HG03095 (cell line): ENCODE data around the gene TSC2.
A peak's percentile ranks its signal among the peaks of the same experiment; 100 is the strongest.

Source experiments
- ATAC-seq: cut with Tn5 transposase; IDR thresholded peaks from one replicate; pipeline ENCODE4 v1.9.1; 2021; ENCODE audit warnings: moderate library complexity; ENCODE audit not compliant: unreplicated experiment

Gene TSC2

GRCh38 chr16:2047330-2048115 lies at the start of gene TSC2, which contains the start of gene NTHL1:
Gene TSC2 (plus strand): TSS chr16:2047985. CDS start chr16:2048616, 631 bp downstream.
Gene NTHL1 (minus strand): TSS chr16:2047834. CDS start chr16:2047823, 11 bp downstream.
- peak; percentile 81 for ATAC-seq

DNA sequence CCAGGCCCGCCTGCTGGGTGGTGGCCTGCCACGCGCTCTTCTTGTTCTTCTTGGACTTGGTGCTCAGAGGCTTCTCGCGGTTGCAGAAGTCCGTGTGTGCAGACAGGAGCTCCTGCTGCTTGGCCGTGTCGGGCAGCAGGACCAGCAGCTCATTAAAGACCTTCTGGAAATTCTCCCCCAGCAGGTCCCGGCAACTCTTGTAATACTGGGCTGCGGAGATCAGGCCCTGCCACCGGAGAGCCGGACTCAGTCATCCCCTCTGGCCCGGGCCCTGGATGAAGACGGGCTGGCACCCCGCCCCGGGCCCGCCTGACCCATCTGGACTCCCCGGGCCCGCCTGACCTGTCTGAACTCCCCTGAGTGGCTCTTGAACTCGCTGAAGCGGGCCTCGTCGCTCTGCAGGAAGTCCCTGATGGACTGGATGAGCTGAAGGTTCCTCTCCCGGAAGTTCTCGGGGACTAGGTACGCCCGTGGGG lies 49.4 kb upstream of the TSC2 start:
- ATAC-seq: no peak

DNA sequence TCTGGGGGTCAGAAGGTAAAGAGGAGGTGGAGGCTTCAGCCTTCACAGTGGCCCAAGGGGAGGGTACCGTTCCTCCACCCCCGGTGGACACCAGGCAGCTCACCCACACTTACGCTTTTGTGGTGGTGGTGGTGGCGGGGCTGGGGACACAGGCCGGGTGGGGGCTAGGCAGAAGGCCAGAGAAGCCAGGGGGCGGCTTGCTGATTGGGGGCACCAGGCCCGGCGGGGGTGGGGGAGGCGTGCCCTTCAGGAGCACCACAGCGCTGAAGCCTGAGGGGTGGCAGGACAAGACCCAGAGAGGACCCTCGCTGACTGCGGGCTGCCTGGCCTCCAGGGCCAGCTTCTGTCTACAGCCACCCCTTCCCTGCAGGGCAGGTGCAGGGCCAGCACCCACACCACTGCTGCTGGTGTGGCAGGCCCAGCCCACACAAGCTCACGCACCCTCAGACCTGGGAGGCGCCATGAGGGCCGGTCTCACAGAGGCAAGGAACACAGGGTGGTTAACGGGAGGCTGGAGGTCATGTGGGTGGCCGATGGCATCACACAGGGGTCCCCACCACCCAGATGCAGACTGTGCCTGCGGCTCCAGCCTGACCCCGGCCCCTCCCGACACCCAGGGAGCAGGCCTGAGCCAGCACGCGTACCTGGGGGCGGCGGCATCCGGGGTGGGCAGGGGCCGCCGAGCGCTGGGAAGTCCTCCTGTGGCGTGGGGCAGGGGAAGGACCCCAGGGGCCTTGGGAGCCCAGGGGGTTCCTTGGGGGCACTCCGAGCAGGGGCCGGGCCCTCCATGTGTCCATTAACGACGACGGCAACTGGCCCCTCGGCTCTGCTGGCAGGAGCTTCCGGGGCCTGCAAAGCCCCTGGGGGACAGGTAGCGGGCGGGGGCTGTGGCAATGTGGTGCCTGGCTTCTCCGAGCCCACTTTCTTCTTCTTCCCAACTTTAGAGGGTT lies 48.7 kb upstream of the TSC2 start:
- no peak for ATAC-seq

- no peak for ATAC-seq
Observed at GRCh38 chr16:1999866-2000514, 47.8 kb upstream of the TSC2 start.

GRCh38 chr16:2001035-2001434 lies 46.8 kb upstream of the TSC2 start:
- no peak for ATAC-seq

DNA sequence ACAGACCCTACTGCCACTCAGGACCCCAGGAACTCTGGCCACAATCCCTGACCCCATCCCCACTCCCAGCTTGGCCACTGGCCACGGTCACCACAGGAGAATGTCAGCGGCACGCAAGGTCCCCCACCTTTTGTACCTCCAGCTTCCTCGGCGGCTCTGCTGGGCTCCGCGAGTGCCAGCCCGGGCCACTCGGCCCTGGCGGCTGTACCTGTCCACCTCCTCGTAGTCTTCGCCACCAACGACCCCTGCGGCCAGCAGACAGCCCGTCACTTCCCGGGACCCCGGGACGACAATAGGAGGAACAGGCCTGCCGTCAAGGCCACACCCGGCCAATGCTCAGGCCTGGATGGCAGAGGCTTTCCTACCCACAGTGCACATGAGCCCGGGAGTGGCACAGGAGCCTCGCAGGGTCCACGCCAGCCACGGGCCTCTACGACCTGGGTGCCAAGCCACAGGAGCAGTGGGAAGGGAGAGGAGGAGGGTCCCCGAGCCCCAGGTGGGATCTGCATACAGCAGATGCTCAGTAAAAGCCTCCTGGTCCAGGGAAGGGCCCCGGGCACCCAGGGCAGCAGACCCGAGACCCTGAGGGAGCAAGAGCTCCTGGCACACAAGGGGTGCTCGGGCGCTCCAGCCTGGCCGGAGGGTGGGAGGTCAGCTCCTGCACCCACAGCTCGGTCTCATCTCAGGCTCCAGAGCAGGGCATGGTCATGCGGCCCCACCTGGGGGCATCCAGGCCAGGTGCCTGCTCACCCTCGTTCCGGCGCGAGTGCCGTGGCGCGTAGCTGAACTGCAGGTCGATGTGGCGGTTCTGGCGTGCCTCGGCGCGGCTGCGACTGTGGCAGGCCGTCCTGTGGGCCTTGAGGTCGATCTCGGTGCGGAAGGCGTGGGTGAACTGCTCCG lies 46.1 kb upstream of the TSC2 start:
- ATAC-seq: no peak

GRCh38 chr16:2002406-2003230 lies 45.2 kb upstream of the TSC2 start:
- no peak for ATAC-seq

GRCh38 chr16:2003231-2003826 lies 44.5 kb upstream of the TSC2 start:
- ATAC-seq: no peak

- ATAC-seq: no peak
Observed at GRCh38 chr16:2003827-2004641, 43.8 kb upstream of the TSC2 start.

DNA sequence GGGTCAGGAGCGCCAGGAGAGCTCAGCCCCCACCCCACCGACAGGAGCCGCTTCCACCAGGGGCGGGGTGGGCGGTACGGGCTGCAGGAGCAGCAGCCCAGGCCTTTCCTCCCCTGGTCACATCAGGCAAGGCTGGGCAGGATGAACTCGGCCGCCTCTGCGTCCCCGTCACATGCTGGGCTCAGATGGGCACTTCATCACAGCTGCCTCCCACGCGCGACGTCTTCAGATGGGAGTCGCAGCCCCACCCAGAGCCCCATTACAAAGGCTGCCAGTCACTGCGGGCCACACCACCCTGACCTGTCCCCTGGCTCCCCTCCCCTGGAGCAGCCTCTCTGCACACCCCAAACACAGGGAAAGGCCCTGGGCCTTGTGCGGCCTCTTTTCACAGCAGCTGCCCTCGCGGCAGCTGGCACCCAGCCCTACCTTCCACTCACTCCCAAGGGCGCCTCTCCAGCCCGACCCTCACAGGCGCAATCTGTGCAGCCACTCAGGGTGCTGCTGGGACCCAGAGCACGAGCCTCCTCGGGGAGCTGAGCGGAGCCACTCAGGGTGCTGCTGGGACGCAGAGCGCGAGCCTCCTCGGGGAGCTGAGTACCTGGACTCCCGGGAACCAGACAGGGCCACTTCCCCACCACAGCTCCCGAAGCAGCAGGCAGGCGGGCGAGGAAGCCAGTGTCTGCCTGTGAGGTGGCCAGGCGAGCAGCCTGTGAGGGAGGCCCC lies 42.8 kb upstream of the TSC2 start:
- ATAC-seq: no peak

DNA sequence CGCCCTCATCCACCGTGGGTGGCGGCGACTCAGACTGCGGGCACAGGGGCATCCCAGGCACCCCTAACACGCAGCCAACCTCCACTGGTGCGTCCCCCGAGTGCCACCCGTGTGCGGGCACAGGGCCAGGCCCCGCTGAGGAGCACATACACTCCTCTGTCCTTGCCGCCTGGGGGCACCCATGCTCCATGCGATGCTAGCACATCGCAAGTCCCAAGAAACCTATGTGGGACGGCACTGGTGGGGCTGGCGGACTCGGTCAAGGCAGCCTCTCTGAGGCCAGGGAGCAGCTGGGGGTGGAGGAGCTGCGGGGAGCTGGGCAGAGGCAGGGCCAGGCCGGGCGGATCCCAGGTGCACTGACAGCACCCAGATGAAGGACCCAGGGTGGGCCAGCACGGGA lies 42.1 kb upstream of the TSC2 start:
- ATAC-seq: no peak

DNA sequence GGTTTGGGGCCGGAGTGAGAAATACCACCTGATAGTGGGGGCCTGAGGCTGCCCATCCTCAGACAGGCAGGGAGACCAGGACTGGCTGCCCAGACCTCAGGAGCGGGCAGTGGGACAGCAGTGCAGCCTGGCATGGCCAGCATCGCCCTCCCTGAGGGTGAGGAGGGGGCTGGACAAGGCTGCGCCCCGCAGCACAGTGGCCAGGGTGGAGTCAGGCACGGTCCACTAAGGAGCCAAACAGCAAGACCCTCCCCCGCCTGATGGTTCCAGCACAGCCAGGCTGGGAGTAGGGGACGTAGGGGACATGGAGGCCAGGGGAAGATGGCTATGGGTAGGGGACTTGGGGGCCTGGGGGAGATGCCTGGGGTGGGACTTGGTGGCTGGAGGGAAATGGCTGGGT lies 41.5 kb upstream of the TSC2 start:
- no peak for ATAC-seq

- ATAC-seq: no peak
Observed at GRCh38 chr16:2007081-2007836, 40.5 kb upstream of the TSC2 start.

DNA sequence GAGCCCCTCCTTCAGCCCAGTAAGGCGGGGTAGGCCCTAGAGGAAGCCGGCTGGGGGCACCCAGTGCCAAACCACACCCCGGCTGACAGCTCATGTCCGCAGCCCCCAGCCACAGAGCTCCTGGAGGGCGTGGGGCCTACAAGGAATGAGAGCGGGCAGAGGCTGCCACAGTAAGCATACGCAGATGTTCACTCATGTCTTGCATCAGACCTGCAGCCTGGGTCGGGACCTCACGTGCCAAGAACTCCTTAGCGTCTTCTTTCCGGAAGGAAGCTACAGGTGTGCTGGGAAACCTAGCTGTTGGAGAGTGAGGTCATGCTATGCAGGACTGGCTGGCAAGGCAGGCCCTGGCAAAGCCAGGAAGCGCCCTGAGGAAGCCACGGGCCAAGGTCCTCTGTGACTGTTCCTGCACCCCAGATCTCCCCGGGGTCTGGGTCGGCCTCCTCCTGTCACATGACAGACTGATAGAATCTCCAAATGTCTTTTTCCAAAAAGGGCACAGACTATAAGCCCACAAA lies 39.7 kb upstream of the TSC2 start:
- no peak for ATAC-seq

DNA sequence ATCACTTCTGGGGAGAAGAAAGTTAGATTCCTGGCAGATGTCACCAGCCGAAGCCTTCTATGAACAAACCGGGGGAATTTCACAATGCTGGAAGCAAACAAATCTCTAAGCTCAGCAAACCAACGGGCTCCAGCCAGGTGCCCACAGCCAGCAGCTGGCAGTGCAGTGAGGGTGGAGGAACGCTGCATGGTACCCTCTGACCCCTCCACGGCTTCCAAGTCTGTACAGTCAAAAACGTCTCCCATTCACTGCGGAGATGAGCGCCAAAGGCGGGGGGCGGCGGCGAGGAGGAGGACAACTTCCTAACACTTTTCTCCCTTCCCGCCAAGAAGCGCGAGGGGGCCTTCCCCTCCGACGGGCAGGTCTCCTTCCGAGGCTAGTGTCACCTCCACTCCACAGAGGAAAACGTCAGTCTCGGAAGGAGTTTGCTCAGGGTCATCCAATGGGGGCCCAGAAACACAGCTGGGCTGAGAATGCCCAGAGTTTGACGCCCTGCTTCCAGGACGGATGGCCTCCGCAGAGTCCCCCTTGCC lies 39.1 kb upstream of the TSC2 start:
- ATAC-seq: no peak

GRCh38 chr16:2009164-2009711 lies 38.5 kb upstream of the TSC2 start:
- peak; percentile 29 for ATAC-seq
